Ovary (tissue), 3 donors: ENCODE data around the gene TMCC2.

Experiments
- CTCF ChIP-seq, 3 donors: fragments of 450-650 bp in 2 of 3; fragments of 200-600 bp in 1 of 3; IDR thresholded peaks; one replicate each; pipeline versions ENCODE4 v1.5.1 to v1.8.0; 2016 to 2022; ENCODE audit warnings: antibody characterized with exemption in 3 of 3, mild to moderate bottlenecking in 1 of 3
- EP300 ChIP-seq: sonication (generic); formaldehyde crosslinking; IDR thresholded peaks from one replicate; pipeline ENCODE4 v1.6.1; 2017; ENCODE audit warnings: antibody characterized with exemption
- POLR2A ChIP-seq: fragments of 450-650 bp; IDR thresholded peaks from one replicate; pipeline ENCODE4 v1.6.1; 2017; ENCODE audit warnings: antibody characterized with exemption, mild to moderate bottlenecking, moderate library complexity
- donor health status: DM: no; HTN: no; CAD: no.

DNA sequence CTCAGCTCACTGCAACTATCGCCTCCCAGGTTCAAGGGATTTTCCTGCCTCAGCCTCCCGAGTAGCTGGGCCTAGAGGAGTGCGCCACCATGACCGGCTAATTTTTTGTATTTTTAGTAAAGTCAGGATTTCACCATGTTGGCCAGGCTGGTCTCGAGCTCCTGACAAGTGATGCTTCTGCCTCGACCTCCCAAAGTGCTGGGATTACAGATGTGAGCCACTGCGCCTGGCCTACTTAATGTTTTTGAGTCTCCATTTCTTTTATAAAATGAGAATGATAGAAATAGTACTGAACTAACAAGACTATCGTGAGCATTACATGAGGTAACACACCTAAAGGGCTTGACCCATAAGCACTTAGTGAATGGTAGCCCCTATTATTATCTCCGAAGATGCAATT is 72.4 kb downstream of the TMCC2 start:
- TF ChIP-seq CTCF (IDR thresholded peaks at IDR 0.05): no peak
- TF ChIP-seq EP300: no peak
- TF ChIP-seq POLR2A: no peak
